SK-N-SH (cell line): ENCODE data around the gene TTC5. TPM values are rescaled to one million over a fixed set of nuclear protein-coding genes. Genes with fewer than 3 reads are reported as not detected.

ENCODE experiments used
- CTCF ChIA-PET: fragments of 300-600, 350-600 bp; formaldehyde crosslinking; extraction: SDS; loops from one replicate; lab custom pipeline; 2021; lab: Yijun Ruan, JAX
- POLR2A ChIA-PET: fragments of 350-600 bp; sonication (Branson Sonifier 250); formaldehyde crosslinking; extraction: SDS; loops from one replicate; lab custom pipeline; 2020; ENCODE audit warnings: antibody characterized with exemption, inconsistent platforms; lab: Yijun Ruan, JAX
- DNase-seq: peaks from one replicate; pipeline ENCODE4 v3.0.0; 2012
- H2AFZ ChIP-seq: fragments of 200-600 bp; sonication (generic); 2 replicates; pipeline ENCODE4 v1.8.1; 2016; ENCODE audit warnings: antibody characterized with exemption, mild to moderate bottlenecking, low read depth
- H3F3A ChIP-seq: fragments of 200-600 bp; sonication (generic); replicated peaks from 2 replicates; pipeline ENCODE3; 2016; ENCODE audit warnings: antibody characterized with exemption, mild to moderate bottlenecking; ENCODE audit not compliant: insufficient read depth
- H3K27ac ChIP-seq, 2 experiments: fragments of 200-500 bp in 1 of 2; fragments of 200-600 bp in 1 of 2; sonication (Bioruptor generic) in 1 of 2; sonication (generic), shearing (Covaris generic) in 1 of 2; 2 replicates each; pipeline versions ENCODE4 v1.5.1 to v1.6.1; 2014 to 2016; ENCODE audit warnings: low read depth in 2 of 2, inconsistent platforms in 1 of 2, low read length in 1 of 2, mild to moderate bottlenecking in 1 of 2, mixed read lengths in 1 of 2
- H3K27me3 ChIP-seq: fragments of 200-600 bp; sonication (generic), shearing (Covaris generic); 2 replicates; pipeline ENCODE4 v1.6.1; 2016; ENCODE audit warnings: mixed run types; ENCODE audit not compliant: insufficient read depth
- H3K36me3 ChIP-seq, 2 experiments: fragments of 200-500 bp in 1 of 2; fragments of 200-600 bp in 1 of 2; sonication (Bioruptor generic) in 1 of 2; sonication (generic) in 1 of 2; replicated peaks in 1 of 2; 2 replicates each; pipeline versions ENCODE3 to v1.5.1; 2014 to 2016; ENCODE audit warnings: low read length in 1 of 2, mild to moderate bottlenecking in 1 of 2; ENCODE audit not compliant: insufficient read depth in 2 of 2, control insufficient read depth in 1 of 2
- H3K4me1 ChIP-seq, 2 experiments: fragments of 200-500 bp in 1 of 2; fragments of 200-600 bp in 1 of 2; sonication (Bioruptor generic) in 1 of 2; sonication (generic), shearing (Covaris generic) in 1 of 2; 2 replicates each; pipeline versions ENCODE4 v1.5.1 to v1.6.1; 2014 to 2016; ENCODE audit warnings: low read depth in 1 of 2, low read length in 1 of 2, mixed run types in 1 of 2; ENCODE audit not compliant: insufficient read depth in 2 of 2, control insufficient read depth in 1 of 2
- H3K4me2 ChIP-seq: fragments of 200-600 bp; sonication (generic), shearing (Covaris generic); 2 replicates; pipeline ENCODE4 v1.6.1; 2017; ENCODE audit warnings: mixed run types
- H3K4me3 ChIP-seq, 2 experiments: fragments of 200-500 bp in 1 of 2; fragments of 200-600 bp in 1 of 2; sonication (Bioruptor generic) in 1 of 2; sonication (generic), shearing (Covaris generic) in 1 of 2; 2 replicates each; pipeline versions ENCODE4 v1.5.1 to v1.8.1; 2014 to 2016; ENCODE audit warnings: low read depth in 2 of 2, inconsistent platforms in 1 of 2, low read length in 1 of 2, mild to moderate bottlenecking in 1 of 2, mixed read lengths in 1 of 2, moderate library complexity in 1 of 2
- H3K79me2 ChIP-seq: fragments of 200-600 bp; sonication (generic); 2 replicates; pipeline ENCODE4 v1.8.1; 2017; ENCODE audit warnings: mild to moderate bottlenecking; ENCODE audit not compliant: insufficient read depth
- H3K9ac ChIP-seq: fragments of 200-600 bp; sonication (generic); 2 replicates; pipeline ENCODE4 v1.6.1; 2017; ENCODE audit warnings: mixed run types
- H3K9me2 ChIP-seq: fragments of 200-600 bp; sonication (generic); 2 replicates; pipeline ENCODE4 v1.6.1; 2017; ENCODE audit warnings: mixed run types
- H3K9me3 ChIP-seq: fragments of 200-600 bp; sonication (generic); 2 replicates; pipeline ENCODE4 v1.6.1; 2017; ENCODE audit warnings: mixed run types, mild to moderate bottlenecking, moderate library complexity
- H4K20me1 ChIP-seq: fragments of 200-600 bp; sonication (generic); 2 replicates; pipeline ENCODE4 v1.6.1; 2017; ENCODE audit warnings: mild to moderate bottlenecking, mixed run types; ENCODE audit not compliant: insufficient read depth
- EP300 ChIP-seq, 2 experiments: IDR thresholded peaks; 2 replicates each; pipeline versions ENCODE4 v1.4.0 to v1.6.1; 2012; ENCODE audit warnings: borderline replicate concordance in 1 of 2, low read depth in 1 of 2, low read length in 1 of 2
- FOXM1 ChIP-seq: IDR thresholded peaks from 2 replicates; pipeline ENCODE4 v1.4.0; 2012; ENCODE audit warnings: low read depth, mild to moderate bottlenecking
- GABPA ChIP-seq: IDR thresholded peaks from 2 replicates; pipeline ENCODE4 v1.4.0; 2012; ENCODE audit warnings: low read depth, mild to moderate bottlenecking
- GATA2 ChIP-seq: sonication (generic); formaldehyde crosslinking; IDR thresholded peaks from 2 replicates; pipeline ENCODE4 v1.5.0; 2020; ENCODE audit warnings: mild to moderate bottlenecking, missing genetic modification reagents
- JUND ChIP-seq: IDR thresholded peaks from 2 replicates; pipeline ENCODE4 v1.4.0; 2012
- MEF2A ChIP-seq: IDR thresholded peaks from 2 replicates; pipeline ENCODE4 v1.4.0; 2012; ENCODE audit warnings: low read depth, borderline replicate concordance
- POLR2AphosphoS5 ChIP-seq: IDR thresholded peaks from 2 replicates; pipeline ENCODE4 v1.6.1; 2012; ENCODE audit warnings: low read depth, low read length
- RXRA ChIP-seq: IDR thresholded peaks from 2 replicates; pipeline ENCODE4 v1.4.0; 2012; ENCODE audit warnings: low read depth, mild to moderate bottlenecking, borderline replicate concordance
- YY1 ChIP-seq: IDR thresholded peaks from 2 replicates; pipeline ENCODE4 v1.4.0; 2012; ENCODE audit warnings: low read depth, mild to moderate bottlenecking
- WGBS: methylation state at CpG from one replicate; pipeline ENCODE4 v1.1.6; 2017; ENCODE audit warnings: low lambda C conversion rate; 5-methylcytosine and 5-hydroxymethylcytosine counted together
- polyA plus RNA-seq, 3 experiments: library from polyadenylated mRNA; depleted of rRNA; stranded (reverse); fragments of >200 nt; gene quantifications; 2 replicates each; pipeline ENCODE4 v1.2.3, GENCODE V29; 2012
- TF ChIP-seq, protein P1 (sequence below): IDR thresholded peaks from 2 replicates; pipeline ENCODE4; 2012
- TF ChIP-seq, protein P2 (sequence below): IDR thresholded peaks from 2 replicates; pipeline ENCODE4 v1.4.0; 2012; ENCODE audit warnings: low read depth, borderline replicate concordance
- TF ChIP-seq, protein P3 (sequence below): fragments of 150-350 bp; IDR thresholded peaks from 2 replicates; pipeline ENCODE4 v1.6.1; 2016; ENCODE audit warnings: mild to moderate bottlenecking, low read depth, low read length
- TF ChIP-seq, protein P4 (sequence below): IDR thresholded peaks from 2 replicates; pipeline ENCODE4 v1.6.1; 2012; ENCODE audit warnings: mild to moderate bottlenecking, low read depth, low read length, moderate library complexity

The TTC5 gene
- polyA plus RNA-seq, 1 of the 3 experiments (the other 2 are of a cell fraction): 14.6 TPM

DNA sequence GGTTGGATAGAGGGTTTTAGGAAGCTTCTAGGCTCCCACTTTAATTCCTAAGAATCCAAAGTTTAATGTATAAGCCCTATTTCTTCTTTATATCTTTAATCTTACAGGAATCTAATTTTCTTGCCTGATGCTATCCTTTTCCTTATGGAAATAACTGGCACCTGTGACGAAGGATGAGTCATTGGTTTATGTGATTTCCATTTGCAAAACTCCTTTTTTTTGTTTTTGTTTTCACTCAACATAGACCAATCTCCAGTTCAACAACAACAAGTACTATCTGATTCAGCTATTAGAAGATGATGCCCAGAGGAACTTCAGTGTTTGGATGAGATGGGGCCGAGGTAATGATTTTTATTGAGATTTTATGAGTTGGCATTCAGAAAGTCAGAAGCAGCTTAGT is 44.5 kb upstream of the TTC5 start:
- Histone ChIP-seq H3K27me3 (no peaks in the 10 kb centered on the region), H3K9ac (no peak overlapping the region), H3K79me2 (0 out of 2 replicates have a peak, but pooled peaks cover 1% of the 10 kb centered on the region), H3K9me2 (no peaks in the 10 kb centered on the region), H3F3A (peaks cover 15% of the 10 kb centered on the region), H3K4me3 (no peak overlapping the region), H3K4me2 (no peak overlapping the region), H4K20me1 (no peaks in the 10 kb centered on the region), H3K36me3 (peaks cover 33 to 77% of the 10 kb centered on the region in 2 experiments), H2AFZ (no peak overlapping the region), H3K9me3 (no peaks in the 10 kb centered on the region), H3K4me1 (no peaks in the 10 kb centered on the region), H3K27ac (no peak overlapping the region)
- CTCF ChIA-PET: interaction anchor here (0.9 to 1.5 kb wide), 5 partner anchors 9 to 260 kb away, joined by 3 to 5 read pairs (median 3); no protein-coding TSS in a partner anchor
- DNase-seq: no peak
- TF ChIP-seq, protein P1, sequence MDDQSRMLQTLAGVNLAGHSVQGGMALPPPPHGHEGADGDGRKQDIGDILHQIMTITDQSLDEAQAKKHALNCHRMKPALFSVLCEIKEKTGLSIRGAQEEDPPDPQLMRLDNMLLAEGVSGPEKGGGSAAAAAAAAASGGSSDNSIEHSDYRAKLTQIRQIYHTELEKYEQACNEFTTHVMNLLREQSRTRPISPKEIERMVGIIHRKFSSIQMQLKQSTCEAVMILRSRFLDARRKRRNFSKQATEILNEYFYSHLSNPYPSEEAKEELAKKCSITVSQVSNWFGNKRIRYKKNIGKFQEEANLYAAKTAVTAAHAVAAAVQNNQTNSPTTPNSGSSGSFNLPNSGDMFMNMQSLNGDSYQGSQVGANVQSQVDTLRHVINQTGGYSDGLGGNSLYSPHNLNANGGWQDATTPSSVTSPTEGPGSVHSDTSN: no peak
- TF ChIP-seq MEF2A: no peak
- TF ChIP-seq EP300 (IDR thresholded peaks at IDR 0.05; ENCODE audit: borderline replicate concordance in 1 of 2, low read depth in 1 of 2, low read length in 1 of 2): no peak
- no peak for TF ChIP-seq JUND
- no peak for TF ChIP-seq FOXM1
- no peak for TF ChIP-seq GABPA
- TF ChIP-seq RXRA: no peak
- POLR2A ChIA-PET: no interaction called here
- 94% methylated on average over 2 of the region's 2 CpGs for WGBS

DNA sequence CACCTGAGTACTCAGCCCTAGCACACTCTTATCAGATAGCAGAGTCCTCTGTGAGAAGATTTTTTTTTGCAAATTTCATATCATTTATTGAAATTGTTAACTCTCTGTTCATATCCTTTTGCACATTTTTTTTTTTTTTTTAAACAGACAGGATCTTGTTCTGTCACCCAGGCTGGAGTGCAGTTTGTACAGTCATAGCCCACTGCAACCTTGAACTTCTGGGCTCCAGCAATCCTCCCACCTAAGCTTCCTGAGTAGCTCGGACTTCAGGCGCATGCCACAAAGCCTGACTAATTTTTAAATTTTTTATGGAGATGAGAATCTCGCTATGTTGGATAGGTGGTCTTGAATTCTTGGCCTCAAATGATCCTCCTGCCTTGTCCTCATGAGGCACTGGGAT is 42.0 kb upstream of the TTC5 start:
- CTCF ChIA-PET: no interaction called here
- 100% methylated on average over 3 of the region's 3 CpGs for WGBS
- Histone ChIP-seq H3K27me3 (no peaks in the 10 kb centered on the region), H3K9me2 (no peaks in the 10 kb centered on the region), H3F3A (peaks cover 18% of the 10 kb centered on the region), H3K4me3 (no peak overlapping the region), H3K79me2 (peaks cover 20% of the 10 kb centered on the region), H2AFZ (no peak overlapping the region), H3K27ac (no peak overlapping the region), H4K20me1 (no peaks in the 10 kb centered on the region), H3K4me1 (no peaks in the 10 kb centered on the region), H3K4me2 (no peak overlapping the region), H3K9me3 (no peaks in the 10 kb centered on the region), H3K36me3 (peaks cover 19 to 53% of the 10 kb centered on the region in 2 experiments), H3K9ac (no peak overlapping the region)
- TF ChIP-seq, protein P2, sequence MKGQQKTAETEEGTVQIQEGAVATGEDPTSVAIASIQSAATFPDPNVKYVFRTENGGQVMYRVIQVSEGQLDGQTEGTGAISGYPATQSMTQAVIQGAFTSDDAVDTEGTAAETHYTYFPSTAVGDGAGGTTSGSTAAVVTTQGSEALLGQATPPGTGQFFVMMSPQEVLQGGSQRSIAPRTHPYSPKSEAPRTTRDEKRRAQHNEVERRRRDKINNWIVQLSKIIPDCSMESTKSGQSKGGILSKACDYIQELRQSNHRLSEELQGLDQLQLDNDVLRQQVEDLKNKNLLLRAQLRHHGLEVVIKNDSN: no peak
- TF ChIP-seq GATA2 (CRISPR knock-in tag): no peak
- TF ChIP-seq, protein P3, sequence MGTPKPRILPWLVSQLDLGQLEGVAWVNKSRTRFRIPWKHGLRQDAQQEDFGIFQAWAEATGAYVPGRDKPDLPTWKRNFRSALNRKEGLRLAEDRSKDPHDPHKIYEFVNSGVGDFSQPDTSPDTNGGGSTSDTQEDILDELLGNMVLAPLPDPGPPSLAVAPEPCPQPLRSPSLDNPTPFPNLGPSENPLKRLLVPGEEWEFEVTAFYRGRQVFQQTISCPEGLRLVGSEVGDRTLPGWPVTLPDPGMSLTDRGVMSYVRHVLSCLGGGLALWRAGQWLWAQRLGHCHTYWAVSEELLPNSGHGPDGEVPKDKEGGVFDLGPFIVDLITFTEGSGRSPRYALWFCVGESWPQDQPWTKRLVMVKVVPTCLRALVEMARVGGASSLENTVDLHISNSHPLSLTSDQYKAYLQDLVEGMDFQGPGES: no peak
- no peak for TF ChIP-seq YY1
- TF ChIP-seq, protein P4, sequence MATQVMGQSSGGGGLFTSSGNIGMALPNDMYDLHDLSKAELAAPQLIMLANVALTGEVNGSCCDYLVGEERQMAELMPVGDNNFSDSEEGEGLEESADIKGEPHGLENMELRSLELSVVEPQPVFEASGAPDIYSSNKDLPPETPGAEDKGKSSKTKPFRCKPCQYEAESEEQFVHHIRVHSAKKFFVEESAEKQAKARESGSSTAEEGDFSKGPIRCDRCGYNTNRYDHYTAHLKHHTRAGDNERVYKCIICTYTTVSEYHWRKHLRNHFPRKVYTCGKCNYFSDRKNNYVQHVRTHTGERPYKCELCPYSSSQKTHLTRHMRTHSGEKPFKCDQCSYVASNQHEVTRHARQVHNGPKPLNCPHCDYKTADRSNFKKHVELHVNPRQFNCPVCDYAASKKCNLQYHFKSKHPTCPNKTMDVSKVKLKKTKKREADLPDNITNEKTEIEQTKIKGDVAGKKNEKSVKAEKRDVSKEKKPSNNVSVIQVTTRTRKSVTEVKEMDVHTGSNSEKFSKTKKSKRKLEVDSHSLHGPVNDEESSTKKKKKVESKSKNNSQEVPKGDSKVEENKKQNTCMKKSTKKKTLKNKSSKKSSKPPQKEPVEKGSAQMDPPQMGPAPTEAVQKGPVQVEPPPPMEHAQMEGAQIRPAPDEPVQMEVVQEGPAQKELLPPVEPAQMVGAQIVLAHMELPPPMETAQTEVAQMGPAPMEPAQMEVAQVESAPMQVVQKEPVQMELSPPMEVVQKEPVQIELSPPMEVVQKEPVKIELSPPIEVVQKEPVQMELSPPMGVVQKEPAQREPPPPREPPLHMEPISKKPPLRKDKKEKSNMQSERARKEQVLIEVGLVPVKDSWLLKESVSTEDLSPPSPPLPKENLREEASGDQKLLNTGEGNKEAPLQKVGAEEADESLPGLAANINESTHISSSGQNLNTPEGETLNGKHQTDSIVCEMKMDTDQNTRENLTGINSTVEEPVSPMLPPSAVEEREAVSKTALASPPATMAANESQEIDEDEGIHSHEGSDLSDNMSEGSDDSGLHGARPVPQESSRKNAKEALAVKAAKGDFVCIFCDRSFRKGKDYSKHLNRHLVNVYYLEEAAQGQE: no peak
- TF ChIP-seq POLR2AphosphoS5: no peak
- POLR2A ChIA-PET: no interaction called here
- no peak for DNase-seq
